Trophoblast cell (in vitro differentiated cells and primary cell): ENCODE results near the gene ZNF775.
A peak's percentile ranks its signal among the peaks of the same experiment; 100 is the strongest.

Experiments
- DNase-seq, 2 donors: peaks; one replicate each; pipeline ENCODE4 v3.0.0-alpha.2; 2016
- H2AFZ ChIP-seq: 2 replicates; pipeline ENCODE4 v1.6.1; 2013; ENCODE audit warnings: low read length, moderate library complexity, mild to moderate bottlenecking; ENCODE audit not compliant: insufficient read depth, poor library complexity
- H2AK5ac ChIP-seq: 2 replicates; pipeline ENCODE4 v1.6.1; 2013; ENCODE audit warnings: mild to moderate bottlenecking, low read length
- H2BK120ac ChIP-seq: 2 replicates; pipeline ENCODE4 v1.6.1; 2013; ENCODE audit warnings: low read length, mild to moderate bottlenecking, moderate library complexity; ENCODE audit not compliant: insufficient read depth, poor library complexity
- H2BK12ac ChIP-seq: 2 replicates; pipeline ENCODE4 v1.6.1; 2013; ENCODE audit warnings: mild to moderate bottlenecking, low read length, moderate library complexity
- H2BK5ac ChIP-seq: 2 replicates; pipeline ENCODE4 v1.6.1; 2013; ENCODE audit warnings: low read length, low read depth, moderate library complexity, mild to moderate bottlenecking; ENCODE audit not compliant: poor library complexity
- H3K14ac ChIP-seq: 2 replicates; pipeline ENCODE4 v1.6.1; 2013; ENCODE audit warnings: mild to moderate bottlenecking, low read length
- H3K18ac ChIP-seq: 2 replicates; pipeline ENCODE4 v1.6.1; 2013; ENCODE audit warnings: mild to moderate bottlenecking, low read length
- H3K23ac ChIP-seq: 2 replicates; pipeline ENCODE4 v1.6.1; 2013; ENCODE audit warnings: low read length
- H3K27ac ChIP-seq: 2 replicates; pipeline ENCODE4 v1.5.1; 2013; ENCODE audit warnings: low read depth, mild to moderate bottlenecking, inconsistent platforms, low read length, moderate library complexity
- H3K27me3 ChIP-seq: 2 replicates; pipeline ENCODE4 v1.6.1; 2013; ENCODE audit warnings: inconsistent platforms, mild to moderate bottlenecking, low read length, moderate library complexity; ENCODE audit not compliant: insufficient read depth
- H3K36me3 ChIP-seq, 2 experiments: 1 replicate in 1 of 2; 2 replicates in 1 of 2; pipeline ENCODE4 v1.6.1; 2013; ENCODE audit warnings: low read length in 2 of 2, mild to moderate bottlenecking in 2 of 2, moderate library complexity in 1 of 2; ENCODE audit not compliant: insufficient read depth in 2 of 2, control insufficient read depth in 1 of 2
- H3K4ac ChIP-seq: 2 replicates; pipeline ENCODE4 v1.6.1; 2013; ENCODE audit warnings: low read depth, mild to moderate bottlenecking, low read length, moderate library complexity
- H3K4me1 ChIP-seq, 2 experiments: 1 replicate in 1 of 2; 2 replicates in 1 of 2; pipeline ENCODE4 v1.6.1; 2013; ENCODE audit warnings: low read length in 2 of 2, mild to moderate bottlenecking in 2 of 2, moderate library complexity in 1 of 2; ENCODE audit not compliant: insufficient read depth in 2 of 2, control insufficient read depth in 1 of 2
- H3K4me2 ChIP-seq: 2 replicates; pipeline ENCODE4 v1.6.1; 2013; ENCODE audit warnings: inconsistent platforms, mild to moderate bottlenecking, low read length, moderate library complexity
- H3K4me3 ChIP-seq: 2 replicates; pipeline ENCODE4 v1.5.1; 2013; ENCODE audit warnings: mild to moderate bottlenecking, low read depth, low read length, inconsistent platforms
- H3K79me1 ChIP-seq: one replicate; pipeline ENCODE4 v1.6.1; 2013; ENCODE audit warnings: low read length
- H3K79me2 ChIP-seq: 2 replicates; pipeline ENCODE4 v1.6.1; 2013; ENCODE audit warnings: low read length, mild to moderate bottlenecking; ENCODE audit not compliant: control insufficient read depth, insufficient read depth, poor library complexity
- H3K9ac ChIP-seq: 2 replicates; pipeline ENCODE4 v1.6.1; 2013; ENCODE audit warnings: mild to moderate bottlenecking, low read length
- H3K9me3 ChIP-seq: 2 replicates; pipeline ENCODE4 v1.6.1; 2013; ENCODE audit warnings: low read depth, mild to moderate bottlenecking, control low read depth, inconsistent platforms, low read length; ENCODE audit not compliant: insufficient read depth
- H4K12ac ChIP-seq: 2 replicates; pipeline ENCODE4 v1.6.1; 2013; ENCODE audit warnings: low read depth, mild to moderate bottlenecking, low read length, moderate library complexity
- H4K8ac ChIP-seq: 2 replicates; pipeline ENCODE4 v1.6.1; 2013; ENCODE audit warnings: low read depth, mild to moderate bottlenecking, low read length, moderate library complexity
- H4K91ac ChIP-seq: one replicate; pipeline ENCODE4 v1.6.1; 2013; ENCODE audit warnings: low read depth, mild to moderate bottlenecking, low read length, moderate library complexity
- WGBS: extraction: QIAGEN DNeasy Blood & Tissue Kit; methylation state at CpG from one replicate; pipeline ENCODE4 v1.1.7; 2013; ENCODE audit warnings: missing lambda C conversion rate; ENCODE audit not compliant: insufficient read length, insufficient coverage; ENCODE audit errors: extremely low coverage; 5-methylcytosine and 5-hydroxymethylcytosine counted together

The ZNF775 gene

GRCh38 chr7:150413640-150414081 lies 34.5 kb downstream of the ZNF775 start:
- Histone ChIP-seq H3K9ac (no peak overlapping the region), H3K79me1 (peaks cover 2% of the 10 kb centered on the region), H3K4me3 (no peak overlapping the region), H2BK12ac (no peak overlapping the region), H3K4me1 (peaks cover 16 to 18% of the 10 kb centered on the region in 2 experiments), H3K9me3 (no peaks in the 10 kb centered on the region), H3K14ac (peak overlapping the region; percentile 3), H4K8ac (no peak overlapping the region), H3K4ac (no peak overlapping the region), H2BK120ac (no peak overlapping the region), H4K12ac (no peak overlapping the region), H3K79me2 (no peaks in the 10 kb centered on the region), H4K91ac (peak overlapping the region; percentile 2), H3K36me3 (peaks cover 29 to 35% of the 10 kb centered on the region in 2 experiments), H3K4me2 (no peak overlapping the region), H3K23ac (no peak overlapping the region), H2AFZ (no peak overlapping the region), H3K18ac (no peak overlapping the region), H2AK5ac (no peak overlapping the region), H3K27me3 (no peaks in the 10 kb centered on the region), H2BK5ac (no peak overlapping the region), H3K27ac (no peak overlapping the region)
- no CpG with 5 or more reads among the region's 11 CpGs for WGBS
- no peak for DNase-seq

GRCh38 chr7:150415161-150416153 lies 36.3 kb downstream of the ZNF775 start:
- H3K79me2 ChIP-seq, result no peaks in the 10 kb centered on the region
- H2BK5ac ChIP-seq, result no peak overlapping the region
- no peak for DNase-seq
- H3K4me1 ChIP-seq, result peaks cover 16% of the 10 kb centered on the region in 2 experiments
- no peak overlapping the region for H3K4me3 ChIP-seq
- peak overlapping the region; percentile 55 for H2BK12ac ChIP-seq
- H3K4me2 ChIP-seq, result no peak overlapping the region
- peaks cover 17 to 18% of the 10 kb centered on the region in 2 experiments for H3K36me3 ChIP-seq
- no peak overlapping the region for H3K18ac ChIP-seq
- no peaks in the 10 kb centered on the region for H3K9me3 ChIP-seq
- H4K91ac ChIP-seq, result no peak overlapping the region
- no CpG with 5 or more reads among the region's 19 CpGs for WGBS
- no peak overlapping the region for H2AFZ ChIP-seq
- H3K14ac ChIP-seq, result peak overlapping the region; percentile 62
- H2AK5ac ChIP-seq, result peak overlapping the region; percentile 21
- no peak overlapping the region for H4K12ac ChIP-seq
- H3K79me1 ChIP-seq, result peaks cover 2% of the 10 kb centered on the region
- no peak overlapping the region for H3K27ac ChIP-seq
- H3K23ac ChIP-seq, result no peak overlapping the region
- no peaks in the 10 kb centered on the region for H3K27me3 ChIP-seq
- no peak overlapping the region for H4K8ac ChIP-seq
- H3K4ac ChIP-seq, result no peak overlapping the region
- no peak overlapping the region for H2BK120ac ChIP-seq
- no peak overlapping the region for H3K9ac ChIP-seq

- Histone ChIP-seq H2BK5ac (no peak overlapping the region), H3K27ac (no peak overlapping the region), H3K18ac (no peak overlapping the region), H3K9ac (no peak overlapping the region), H3K14ac (no peak overlapping the region), H2AK5ac (peak overlapping the region; percentile 15), H3K79me2 (no peaks in the 10 kb centered on the region), H3K23ac (no peak overlapping the region), H3K79me1 (no peaks in the 10 kb centered on the region), H2AFZ (no peak overlapping the region), H4K91ac (no peak overlapping the region), H2BK12ac (no peak overlapping the region), H3K4me2 (no peak overlapping the region), H3K9me3 (no peaks in the 10 kb centered on the region), H3K36me3 (peaks cover 4 to 7% of the 10 kb centered on the region in 2 experiments), H2BK120ac (no peak overlapping the region), H3K4me3 (no peak overlapping the region), H3K4me1 (peaks cover 8 to 14% of the 10 kb centered on the region in 2 experiments), H3K4ac (no peak overlapping the region), H4K12ac (no peak overlapping the region), H3K27me3 (no peaks in the 10 kb centered on the region), H4K8ac (no peak overlapping the region)
- no CpG with 5 or more reads among the region's 10 CpGs for WGBS
- DNase-seq, result no peak
Measured at GRCh38 chr7:150417239-150417638, 38.1 kb downstream of the ZNF775 start.

GRCh38 chr7:150417863-150418262 lies 38.7 kb downstream of the ZNF775 start:
- H3K79me1 ChIP-seq, result no peaks in the 10 kb centered on the region
- no peak overlapping the region for H4K8ac ChIP-seq
- DNase-seq, result no peak
- peaks cover 8 to 14% of the 10 kb centered on the region in 2 experiments for H3K4me1 ChIP-seq
- H4K91ac ChIP-seq, result no peak overlapping the region
- no peak overlapping the region for H3K4me3 ChIP-seq
- no peak overlapping the region for H3K9ac ChIP-seq
- whole genome bisulfite sequencing, result no CpG with 5 or more reads among the region's 6 CpGs
- H3K27ac ChIP-seq, result no peak overlapping the region
- H3K4me2 ChIP-seq, result no peak overlapping the region
- H3K27me3 ChIP-seq, result no peaks in the 10 kb centered on the region
- no peaks in the 10 kb centered on the region for H3K9me3 ChIP-seq
- H3K18ac ChIP-seq, result no peak overlapping the region
- no peak overlapping the region for H2AFZ ChIP-seq
- no peak overlapping the region for H4K12ac ChIP-seq
- H2BK5ac ChIP-seq, result no peak overlapping the region
- no peak overlapping the region for H2AK5ac ChIP-seq
- no peak overlapping the region for H2BK120ac ChIP-seq
- no peak overlapping the region for H3K4ac ChIP-seq
- H3K79me2 ChIP-seq, result no peaks in the 10 kb centered on the region
- H3K23ac ChIP-seq, result no peak overlapping the region
- H2BK12ac ChIP-seq, result no peak overlapping the region
- H3K36me3 ChIP-seq, result peaks cover 0 to under 1% of the 10 kb centered on the region in 2 experiments
- H3K14ac ChIP-seq, result no peak overlapping the region
